ENCODE measurements around the gene FUOM. TPM values are rescaled to one million over a fixed set of nuclear protein-coding genes. Genes with fewer than 3 reads are reported as not detected.

FUOM gene
- total and polyA plus RNA-seq, 9 of the 15 experiments (the other 6 are each of a cell fraction or from before 2014, with no cell fraction given), result 1.8 to 96.1 (median 27.0) TPM

- no peak overlapping the region for H2AFZ ChIP-seq (ENCODE audit: low read depth, low read length)
- H3K9me3 ChIP-seq (replicated peaks; ENCODE audit: control insufficient read depth, insufficient read depth, low read depth, low read length), result no peaks in the 10 kb centered on the region
- no peak for FAIRE-seq
- intact Hi-C loops (cut with micrococcal nuclease), result loop anchor here (5.0 kb wide), 1 partner anchor 38 kb away; the partner anchor contains the start of gene MTG1
- DNase-seq (ENCODE audit: extremely low read depth in 1 of 4, low spot score in 3 of 4), result no peak
- no peaks in the 10 kb centered on the region for H3K27me3 ChIP-seq (ENCODE audit: control insufficient read depth in 2 of 2, insufficient read depth in 2 of 2, low read length in 2 of 2)
- H3K4me1 ChIP-seq (replicated peaks in 1 of 2; ENCODE audit: control insufficient read depth in 2 of 2, insufficient read depth in 2 of 2, low read length in 2 of 2), result peaks cover 4 to 72% of the 10 kb centered on the region in 2 experiments
- BruUV-seq (replicated peaks), result no TSS peak
- no peak overlapping the region for H3K9ac ChIP-seq (ENCODE audit: insufficient read depth in 1 of 2, low read depth in 2 of 2, low read length in 2 of 2)
- CTCF ChIA-PET (ENCODE audit: low intra/inter-chr PET ratio), result no interaction called here
- H3K79me2 ChIP-seq (ENCODE audit: control insufficient read depth, insufficient read depth, low read length), result peaks cover 12% of the 10 kb centered on the region
- ATAC-seq, result no peak
- no peaks in the 10 kb centered on the region for H3K9me1 ChIP-seq (ENCODE audit: control insufficient read depth, insufficient read depth, low read length)
- WGBS (ENCODE audit: insufficient coverage, low coverage, missing lambda C conversion rate), result 73% methylated on average over 5 of the region's 14 CpGs
- H3K27ac ChIP-seq (ENCODE audit: extremely low read depth, low read depth, low read length), result no peak overlapping the region
- POLR2A ChIA-PET, result interaction anchor here (0.7 kb wide), 1 partner anchor 14 kb away, joined by 3 read pairs; no protein-coding TSS in a partner anchor
- TF ChIP-seq GABPB2 (CRISPR knock-in tag; conservative IDR thresholded peaks at IDR 0.05) (no peak), RBFOX2 (IDR thresholded peaks at IDR 0.05; ENCODE audit: low read depth, low read length) (peak; percentile 44; the same call in 1 of the 2 replicates)
- no peaks in the 10 kb centered on the region for H4K20me1 ChIP-seq (replicated peaks; ENCODE audit: control insufficient read depth, insufficient read depth, low read length)
- H3K4me2 ChIP-seq (ENCODE audit: insufficient read depth, low read length), result no peak overlapping the region
- H3K4me3 ChIP-seq, result no peak overlapping the region
- peaks cover 12% of the 10 kb centered on the region; the same call in 1 of the 3 replicates for H3K36me3 ChIP-seq (ENCODE audit: control insufficient read depth, insufficient read depth, low read length)
- in situ Hi-C loops (cut with MboI), result no loop called here
These were observed 3.1 kb downstream of the FUOM start for GRCh38 chr10:133354672-133355240.

- Histone ChIP-seq H3K9me1 (ENCODE audit: control insufficient read depth, insufficient read depth, low read length) (no peaks in the 10 kb centered on the region), H3K79me2 (ENCODE audit: control insufficient read depth, insufficient read depth, low read length) (peaks cover 12% of the 10 kb centered on the region), H4K20me1 (replicated peaks; ENCODE audit: control insufficient read depth, insufficient read depth, low read length) (no peaks in the 10 kb centered on the region), H3K9me3 (replicated peaks; ENCODE audit: control insufficient read depth, insufficient read depth, low read depth, low read length) (no peaks in the 10 kb centered on the region), H3K4me2 (ENCODE audit: insufficient read depth, low read length) (no peak overlapping the region), H3K9ac (ENCODE audit: insufficient read depth in 1 of 2, low read depth in 2 of 2, low read length in 2 of 2) (no peak overlapping the region), H3K27me3 (ENCODE audit: control insufficient read depth in 2 of 2, insufficient read depth in 2 of 2, low read length in 2 of 2) (no peaks in the 10 kb centered on the region; a peak in 1 of 5 replicates), H3K4me3 (no peak overlapping the region), H3K36me3 (ENCODE audit: control insufficient read depth, insufficient read depth, low read length) (peaks cover 12% of the 10 kb centered on the region; the same call in 1 of the 3 replicates), H3K27ac (ENCODE audit: extremely low read depth, low read depth, low read length) (no peak overlapping the region), H3K4me1 (replicated peaks in 1 of 2; ENCODE audit: control insufficient read depth in 2 of 2, insufficient read depth in 2 of 2, low read length in 2 of 2) (peaks cover 0 to 72% of the 10 kb centered on the region in 2 experiments; a peak in 3 of 5 replicates), H2AFZ (ENCODE audit: low read depth, low read length) (no peak overlapping the region)
- in situ Hi-C loops (cut with MboI), result no loop called here
- DNase-seq (ENCODE audit: extremely low read depth in 1 of 4, low spot score in 3 of 4) (no peak), FAIRE-seq (no peak), ATAC-seq (no peak)
- intact Hi-C loops (cut with micrococcal nuclease), result no loop called here
- WGBS (ENCODE audit: insufficient coverage, low coverage, missing lambda C conversion rate), result 59% methylated on average over 13 of the region's 16 CpGs
- POLR2A ChIA-PET, result no interaction called here
- CTCF ChIA-PET (ENCODE audit: low intra/inter-chr PET ratio), result no interaction called here
- BruUV-seq (replicated peaks), result no TSS peak
These were observed 3.7 kb downstream of the FUOM start for GRCh38 chr10:133353988-133354605.

Data from K562 (cell line).